Neural progenitor cell (in vitro differentiated cells): Measurements from ENCODE around the gene PEAK1. TPM values are rescaled to one million over a fixed set of nuclear protein-coding genes. Genes with fewer than 3 reads are reported as not detected.
A peak's percentile ranks its signal among the peaks of the same experiment; 100 is the strongest.
"Not testable (repeated sequence)": the region's sequence is repeated elsewhere in the genome, so short reads cannot be mapped to it uniquely, and the experiment has no call there.

Experiments
- DNase-seq: peaks from one replicate; pipeline ENCODE4 v3.0.0-alpha.2; 2016; ENCODE audit warnings: low spot score
- H2AFZ ChIP-seq: fragments of 200-600 bp; sonication (generic); replicated peaks from 2 replicates; pipeline ENCODE4 v1.6.1; 2016; ENCODE audit warnings: antibody characterized with exemption
- H3F3A ChIP-seq: fragments of 200-600 bp; sonication (generic); 2 replicates; pipeline ENCODE4 v1.6.1; 2016; ENCODE audit warnings: antibody characterized with exemption, low read depth
- H3K27ac ChIP-seq: fragments of 200-600 bp; sonication (generic); 2 replicates; pipeline ENCODE4 v1.5.1; 2016; ENCODE audit warnings: mild to moderate bottlenecking
- H3K27me3 ChIP-seq: fragments of 200-600 bp; sonication (generic); 2 replicates; pipeline ENCODE4 v1.6.1; 2016; ENCODE audit warnings: mild to moderate bottlenecking, moderate library complexity
- H3K36me3 ChIP-seq: fragments of 200-600 bp; sonication (generic); 2 replicates; pipeline ENCODE4 v1.5.1; 2016
- H3K4me1 ChIP-seq: fragments of 200-600 bp; sonication (generic); 2 replicates; pipeline ENCODE4 v1.6.1; 2016; ENCODE audit warnings: mixed run types
- H3K4me2 ChIP-seq: fragments of 200-600 bp; sonication (generic); 2 replicates; pipeline ENCODE4 v1.6.1; 2016
- H3K4me3 ChIP-seq: fragments of 200-600 bp; sonication (generic); 2 replicates; pipeline ENCODE4 v1.5.1; 2016
- H3K79me2 ChIP-seq: fragments of 200-600 bp; sonication (generic); 2 replicates; pipeline ENCODE4 v1.6.1; 2016; ENCODE audit warnings: low read depth
- H3K9ac ChIP-seq: fragments of 200-600 bp; sonication (generic); 2 replicates; pipeline ENCODE4 v1.6.1; 2016
- H3K9me3 ChIP-seq: fragments of 200-600 bp; sonication (generic); 2 replicates; pipeline ENCODE4 v1.5.1; 2016; ENCODE audit warnings: low read depth
- H4K20me1 ChIP-seq: fragments of 200-600 bp; sonication (generic); 2 replicates; pipeline ENCODE4 v1.6.1; 2016; ENCODE audit warnings: low read depth
- H3K27ac Mint-ChIP-seq: 3 replicates; pipeline ENCODE4 v1.8.0; 2021; ENCODE audit warnings: mixed read lengths
- H3K27me3 Mint-ChIP-seq: 2 replicates; pipeline ENCODE4 v1.8.0; 2022; ENCODE audit warnings: low read depth, mild to moderate bottlenecking, inconsistent platforms, moderate library complexity, mixed read lengths; ENCODE audit not compliant: insufficient read depth
- H3K36me3 Mint-ChIP-seq: 3 replicates; pipeline ENCODE4 v1.8.0; 2021; ENCODE audit warnings: mixed read lengths
- H3K4me1 Mint-ChIP-seq: 3 replicates; pipeline ENCODE4 v1.8.0; 2021; ENCODE audit warnings: mixed read lengths
- H3K4me3 Mint-ChIP-seq: 3 replicates; pipeline ENCODE4 v1.8.0; 2021; ENCODE audit warnings: mild to moderate bottlenecking, moderate library complexity, mixed read lengths
- H3K9me3 Mint-ChIP-seq: 3 replicates; pipeline ENCODE4 v1.8.0; 2020; ENCODE audit warnings: mixed read lengths
- EZH2 ChIP-seq: fragments of 200-600 bp; sonication (generic); IDR thresholded peaks from 2 replicates; pipeline ENCODE4 v1.6.1; 2017; ENCODE audit warnings: antibody characterized with exemption, mild to moderate bottlenecking, moderate library complexity
- EZH2phosphoT487 ChIP-seq: fragments of 200-600 bp; sonication (generic); IDR thresholded peaks from 2 replicates; pipeline ENCODE4 v1.6.1; 2017; ENCODE audit warnings: antibody characterized with exemption
- total RNA-seq: library from RNA; depleted of rRNA; stranded (reverse); fragments of >200 nt; gene quantifications from 2 replicates; pipeline ENCODE4 v1.2.3, GENCODE V29; 2015; ENCODE audit warnings: low replicate concordance
- TF ChIP-seq, protein P1 (sequence below): fragments of 200-600 bp; sonication (generic); IDR thresholded peaks from 2 replicates; pipeline ENCODE4 v1.5.1; 2017; ENCODE audit warnings: antibody characterized with exemption, mild to moderate bottlenecking

PEAK1 gene
- total RNA-seq, 1 donor from 2014 or later: 30.9 TPM

DNA sequence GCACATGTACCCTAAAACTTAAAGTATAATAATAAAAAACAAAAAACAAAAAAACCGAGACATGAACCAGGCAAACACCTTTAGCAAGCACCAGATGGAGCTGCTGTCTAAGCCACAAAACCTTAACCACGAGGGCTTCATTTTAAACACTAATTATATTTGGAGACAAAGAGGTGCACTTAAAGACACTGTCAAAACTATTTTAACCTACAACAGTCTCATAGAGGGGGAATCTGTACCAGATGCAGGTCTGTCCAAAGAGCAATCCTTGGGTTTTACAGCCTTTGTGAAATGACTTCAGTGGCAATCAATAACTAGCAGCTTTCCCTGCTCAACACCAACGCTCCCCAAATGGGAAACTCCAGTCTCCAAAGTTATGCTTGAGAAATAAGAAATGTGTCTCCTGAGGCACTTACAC, 233.3 kb downstream of the PEAK1 start:
- no peaks in the 10 kb centered on the region for H3K9me3 Mint-ChIP-seq
- Histone ChIP-seq H3K36me3 (no peaks in the 10 kb centered on the region), H3K27ac (no peak overlapping the region), H3K9ac (no peak overlapping the region), H3K9me3 (no peaks in the 10 kb centered on the region), H3K4me2 (no peak overlapping the region), H3F3A (no peaks in the 10 kb centered on the region), H3K4me1 (peaks cover 27% of the 10 kb centered on the region), H3K79me2 (no peaks in the 10 kb centered on the region), H2AFZ (no peak overlapping the region), H3K4me3 (no peak overlapping the region), H4K20me1 (no peaks in the 10 kb centered on the region), H3K27me3 (no peaks in the 10 kb centered on the region)
- peaks cover 3% of the 10 kb centered on the region for H3K27me3 Mint-ChIP-seq
- H3K4me3 Mint-ChIP-seq: no peak overlapping the region
- H3K4me1 Mint-ChIP-seq: peaks cover 21% of the 10 kb centered on the region
- H3K27ac Mint-ChIP-seq: no peak overlapping the region
- DNase-seq: peak; percentile 42
- no peaks in the 10 kb centered on the region for H3K36me3 Mint-ChIP-seq
- no peak for TF ChIP-seq EZH2
- TF ChIP-seq, protein P1, sequence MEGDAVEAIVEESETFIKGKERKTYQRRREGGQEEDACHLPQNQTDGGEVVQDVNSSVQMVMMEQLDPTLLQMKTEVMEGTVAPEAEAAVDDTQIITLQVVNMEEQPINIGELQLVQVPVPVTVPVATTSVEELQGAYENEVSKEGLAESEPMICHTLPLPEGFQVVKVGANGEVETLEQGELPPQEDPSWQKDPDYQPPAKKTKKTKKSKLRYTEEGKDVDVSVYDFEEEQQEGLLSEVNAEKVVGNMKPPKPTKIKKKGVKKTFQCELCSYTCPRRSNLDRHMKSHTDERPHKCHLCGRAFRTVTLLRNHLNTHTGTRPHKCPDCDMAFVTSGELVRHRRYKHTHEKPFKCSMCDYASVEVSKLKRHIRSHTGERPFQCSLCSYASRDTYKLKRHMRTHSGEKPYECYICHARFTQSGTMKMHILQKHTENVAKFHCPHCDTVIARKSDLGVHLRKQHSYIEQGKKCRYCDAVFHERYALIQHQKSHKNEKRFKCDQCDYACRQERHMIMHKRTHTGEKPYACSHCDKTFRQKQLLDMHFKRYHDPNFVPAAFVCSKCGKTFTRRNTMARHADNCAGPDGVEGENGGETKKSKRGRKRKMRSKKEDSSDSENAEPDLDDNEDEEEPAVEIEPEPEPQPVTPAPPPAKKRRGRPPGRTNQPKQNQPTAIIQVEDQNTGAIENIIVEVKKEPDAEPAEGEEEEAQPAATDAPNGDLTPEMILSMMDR: peak; percentile 70

GRCh38 chr15:77185242-77185785, 234.6 kb downstream of the PEAK1 start:
- Mint-ChIP-seq H3K27me3 (peaks cover 3% of the 10 kb centered on the region), H3K36me3 (peaks cover 2% of the 10 kb centered on the region), H3K4me3 (no peak overlapping the region), H3K27ac (no peak overlapping the region), H3K9me3 (no peaks in the 10 kb centered on the region), H3K4me1 (peaks cover 27% of the 10 kb centered on the region)
- no peak for TF ChIP-seq EZH2phosphoT487
- TF ChIP-seq, protein P1: no peak
- no peak for TF ChIP-seq EZH2
- Histone ChIP-seq H2AFZ (no peak overlapping the region), H3K27me3 (no peaks in the 10 kb centered on the region), H3K9ac (no peak overlapping the region), H4K20me1 (no peaks in the 10 kb centered on the region), H3F3A (no peaks in the 10 kb centered on the region), H3K4me3 (no peak overlapping the region), H3K4me2 (no peak overlapping the region), H3K9me3 (no peaks in the 10 kb centered on the region), H3K79me2 (no peaks in the 10 kb centered on the region), H3K36me3 (no peaks in the 10 kb centered on the region), H3K4me1 (peaks cover 27% of the 10 kb centered on the region), H3K27ac (no peak overlapping the region)
- DNase-seq: no peak

GRCh38 chr15:77184352-77184751, 235.6 kb downstream of the PEAK1 start:
- H3K36me3 ChIP-seq, H3K27ac ChIP-seq, H3K79me2 ChIP-seq, H3F3A ChIP-seq, H4K20me1 ChIP-seq, DNase-seq, H3K27ac Mint-ChIP-seq, H3K9me3 Mint-ChIP-seq, H3K27me3 Mint-ChIP-seq, H3K36me3 Mint-ChIP-seq, H3K4me3 ChIP-seq, H3K4me3 Mint-ChIP-seq, H3K9ac ChIP-seq, H3K9me3 ChIP-seq, H3K4me2 ChIP-seq, H3K27me3 ChIP-seq, H2AFZ ChIP-seq: not testable (repeated sequence)
- peaks cover 27% of the 10 kb centered on the region for H3K4me1 ChIP-seq
- peaks cover 27% of the 10 kb centered on the region for H3K4me1 Mint-ChIP-seq

DNA sequence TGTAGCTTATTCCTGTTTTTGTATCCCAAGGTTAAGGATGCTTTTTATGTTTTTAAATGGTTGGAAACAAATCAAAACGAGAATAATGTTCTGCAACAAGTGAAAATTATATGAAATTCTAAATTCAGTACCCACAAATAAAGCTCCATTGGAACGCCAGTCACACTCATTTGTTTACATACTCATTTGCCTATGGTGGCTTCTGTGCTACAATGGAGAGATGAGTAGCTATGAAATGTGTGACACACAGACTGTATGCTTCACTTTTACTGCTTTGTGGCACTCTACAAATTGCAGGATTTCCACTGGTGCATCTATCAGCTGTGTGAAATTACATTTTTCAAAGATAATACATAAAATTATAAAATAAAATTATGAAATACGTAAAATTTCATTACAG, 236.8 kb downstream of the PEAK1 start:
- Mint-ChIP-seq H3K27ac (no peak overlapping the region), H3K9me3 (no peaks in the 10 kb centered on the region), H3K4me1 (peaks cover 26% of the 10 kb centered on the region)

More for the DNA sequence above, 236.8 kb downstream of the PEAK1 start:
- Mint-ChIP-seq H3K4me3 (no peak overlapping the region), H3K36me3 (peaks cover 11% of the 10 kb centered on the region), H3K27me3 (no peaks in the 10 kb centered on the region)
- Histone ChIP-seq H3F3A (no peaks in the 10 kb centered on the region), H3K79me2 (no peaks in the 10 kb centered on the region), H4K20me1 (no peaks in the 10 kb centered on the region), H3K4me1 (peaks cover 27% of the 10 kb centered on the region), H3K4me3 (no peak overlapping the region), H3K27me3 (no peaks in the 10 kb centered on the region), H3K9me3 (no peaks in the 10 kb centered on the region), H2AFZ (no peak overlapping the region), H3K36me3 (no peaks in the 10 kb centered on the region), H3K4me2 (peak overlapping the region; percentile 8), H3K27ac (no peak overlapping the region), H3K9ac (no peak overlapping the region)
- TF ChIP-seq, protein P1: no peak
- TF ChIP-seq EZH2 (no peak), EZH2phosphoT487 (no peak)
- no peak for DNase-seq
